CD4-positive, alpha-beta T cell treated with Interleukin-1 beta for 1 hour (primary cell): ENCODE data around the gene EHBP1L1.
"Not testable (repeated sequence)": the region's sequence is repeated elsewhere in the genome, so short reads cannot be mapped to it uniquely, and the experiment has no call there.

Source experiments
- DNase-seq, 2 donors: peaks; one replicate each; pipeline ENCODE4 v3.0.0-alpha.2; 2020 to 2022

The EHBP1L1 gene

DNA sequence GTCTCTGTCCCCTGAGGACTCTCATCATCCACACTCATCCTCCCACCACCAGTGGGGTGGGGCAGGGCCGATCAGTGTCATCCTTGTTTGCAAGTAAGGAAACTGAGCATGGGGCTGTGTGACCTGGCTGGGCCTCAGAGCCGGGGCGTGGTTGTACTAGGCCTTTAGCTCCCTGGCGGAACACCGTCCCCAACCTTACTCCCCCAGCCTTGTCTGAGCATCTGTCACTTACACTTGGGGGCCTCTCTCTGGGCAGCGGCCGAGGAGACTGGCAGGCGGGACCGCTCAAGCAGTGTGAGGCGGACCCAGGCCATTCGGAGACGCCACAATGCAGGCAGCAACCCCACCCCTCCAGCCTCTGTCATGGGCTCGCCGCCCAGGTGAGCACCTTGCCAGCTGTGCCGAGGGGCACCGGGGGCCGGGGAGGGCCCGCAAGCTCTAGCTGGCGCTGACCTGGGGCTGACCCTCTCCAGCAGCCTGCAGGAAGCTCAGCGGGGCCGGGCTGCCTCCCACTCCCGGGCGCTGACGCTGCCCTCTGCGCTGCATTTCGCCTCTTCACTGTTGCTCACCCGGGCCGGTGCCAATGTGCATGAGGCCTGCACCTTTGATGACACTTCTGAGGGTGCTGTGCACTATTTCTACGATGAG lies 43.6 kb downstream of the EHBP1L1 start:
- no peak for DNase-seq

DNA sequence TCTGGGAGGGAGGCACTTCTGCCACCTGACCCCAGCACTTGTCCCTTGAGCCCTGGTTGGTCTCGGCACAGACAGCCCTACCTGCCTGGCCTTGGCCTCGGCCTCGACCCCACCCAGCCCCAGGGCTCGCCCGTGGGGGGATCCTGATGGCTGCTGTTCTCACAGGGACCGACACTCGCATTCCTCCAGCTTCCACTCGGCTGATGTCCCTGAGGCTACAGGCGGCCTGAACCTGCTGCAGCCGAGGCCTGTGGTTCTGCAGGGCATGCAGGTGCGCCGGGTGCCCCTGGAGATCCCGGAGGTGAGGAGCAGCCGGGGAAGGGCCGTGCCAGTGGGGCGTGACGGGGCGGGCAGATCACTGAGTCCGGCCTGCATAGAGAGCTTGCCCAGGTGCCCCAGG lies 44.8 kb downstream of the EHBP1L1 start:
- DNase-seq, result no peak

DNA sequence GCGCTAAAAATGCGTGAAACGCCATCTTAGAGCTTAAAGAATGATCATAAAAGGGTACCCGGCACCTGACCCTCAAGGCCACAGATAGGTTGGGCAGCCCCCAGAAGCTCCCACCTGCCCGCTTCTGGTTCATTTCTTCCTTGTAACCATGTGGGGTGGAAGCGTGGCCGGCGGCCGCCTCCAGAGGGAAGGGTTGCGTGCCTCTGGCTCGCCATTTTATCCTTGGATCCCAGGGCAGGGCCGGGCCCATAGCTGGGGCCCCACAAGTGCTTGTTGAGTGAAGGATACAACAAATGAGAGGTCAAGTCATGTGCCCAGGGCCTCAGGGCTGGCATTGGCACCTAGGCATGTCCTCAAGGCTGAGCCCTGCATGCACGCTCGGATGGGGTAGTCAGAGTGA lies 45.6 kb downstream of the EHBP1L1 start:
- DNase-seq, result no peak

DNA sequence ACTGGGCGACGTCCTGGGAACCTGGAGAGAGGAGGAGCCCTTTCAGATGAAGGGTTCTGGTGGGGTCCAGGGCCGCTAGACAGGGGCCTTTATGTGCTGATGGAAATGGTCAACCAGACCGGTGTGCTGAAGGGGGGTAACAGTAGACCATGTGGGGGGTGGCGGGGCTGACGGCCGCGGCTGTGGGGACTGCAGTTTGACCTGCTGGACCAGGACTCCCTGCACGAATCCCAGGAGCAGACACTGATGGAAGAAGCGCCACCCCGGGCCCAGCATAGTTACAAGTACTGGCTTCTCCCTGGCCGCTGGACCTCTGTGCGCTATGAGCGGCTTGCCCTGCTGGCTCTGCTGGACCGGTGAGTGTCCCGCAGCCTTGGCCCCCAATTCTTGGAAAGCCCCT lies 46.2 kb downstream of the EHBP1L1 start:
- DNase-seq, result no peak

DNA sequence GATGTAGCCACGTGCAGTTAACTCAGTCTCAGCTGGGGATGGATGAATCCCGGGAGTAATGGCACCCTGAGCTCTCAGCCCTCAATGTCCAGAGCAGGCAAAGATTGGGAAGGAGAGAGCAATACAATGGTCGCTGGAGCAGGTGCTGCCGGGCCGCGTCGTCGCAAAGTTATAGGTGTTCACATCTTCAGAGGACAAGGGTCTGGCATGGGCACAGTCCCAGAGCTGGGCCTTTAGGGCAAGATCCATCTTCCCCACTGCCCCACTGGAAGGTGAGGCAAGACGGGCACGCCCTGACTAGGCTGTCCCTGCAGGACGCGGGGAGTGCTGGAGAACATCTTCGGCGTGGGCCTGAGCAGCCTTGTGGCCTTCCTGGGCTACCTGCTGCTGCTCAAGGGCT lies 47.3 kb downstream of the EHBP1L1 start:
- no peak for DNase-seq

DNA sequence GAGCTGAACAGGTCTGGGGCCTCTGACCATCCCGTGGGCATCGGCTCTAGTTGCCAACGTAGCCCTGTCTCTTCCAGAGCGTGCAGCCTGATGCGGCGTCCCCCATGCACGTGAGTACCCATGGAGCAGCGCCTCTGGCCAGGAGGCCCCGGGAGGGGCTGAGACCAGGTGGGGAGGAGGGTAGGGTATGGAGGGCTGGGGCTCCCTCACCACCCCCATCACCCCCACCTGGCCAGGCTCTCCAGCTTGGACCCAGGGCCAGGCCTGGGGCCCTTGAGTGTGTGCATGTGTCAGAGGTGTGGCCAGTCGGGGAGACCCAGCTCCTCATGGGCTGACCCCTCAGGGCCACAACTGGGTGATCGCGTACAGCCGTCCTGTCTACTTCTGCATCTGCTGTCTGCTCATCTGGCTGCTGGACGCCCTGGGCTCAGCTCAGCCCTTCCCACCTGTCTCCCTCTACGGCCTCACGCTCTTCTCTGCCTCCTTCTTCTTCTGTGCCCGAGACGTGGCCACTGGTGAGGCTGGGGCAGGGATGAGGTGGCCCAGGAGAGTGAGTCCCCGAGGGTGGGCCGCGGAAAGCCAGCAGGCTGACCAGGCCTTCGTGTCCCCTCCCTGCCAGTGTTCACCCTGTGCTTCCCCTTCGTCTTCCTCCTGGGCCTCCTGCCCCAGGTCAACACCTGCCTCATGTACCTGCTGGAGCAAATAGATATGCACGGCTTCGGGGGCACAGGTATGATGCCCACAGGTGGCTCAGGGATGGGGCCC lies 48.2 kb downstream of the EHBP1L1 start:
- no peak for DNase-seq

DNA sequence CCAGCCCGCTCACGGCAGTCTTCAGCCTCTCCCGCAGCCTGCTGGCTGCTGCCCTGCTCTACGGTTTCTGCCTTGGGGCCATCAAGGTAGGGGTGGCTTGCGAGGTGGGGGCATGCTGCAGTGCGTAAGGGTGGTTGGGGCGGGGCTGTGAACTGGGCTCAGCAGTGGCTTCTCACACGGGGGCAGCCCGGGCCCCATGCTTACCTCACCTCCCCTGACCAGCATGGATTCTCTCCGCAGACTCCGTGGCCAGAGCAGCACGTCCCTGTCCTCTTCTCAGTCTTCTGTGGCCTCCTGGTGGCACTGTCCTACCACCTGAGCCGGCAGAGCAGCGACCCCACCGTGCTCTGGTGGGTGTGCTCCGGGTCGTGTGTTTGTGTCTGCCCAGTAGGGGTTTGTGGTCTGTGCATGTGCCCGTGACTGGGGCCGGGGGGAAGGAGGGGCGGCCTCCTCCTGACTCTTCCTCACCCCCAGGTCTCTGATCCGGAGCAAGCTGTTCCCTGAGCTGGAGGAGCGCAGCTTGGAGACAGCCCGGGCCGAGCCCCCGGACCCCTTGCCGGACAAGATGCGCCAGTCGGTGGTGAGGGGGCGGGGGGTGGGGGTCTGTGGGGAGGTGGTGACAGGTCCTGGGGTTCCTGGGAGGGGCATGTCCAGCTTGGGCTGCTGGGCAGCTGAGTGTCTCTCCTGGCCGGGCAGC lies 49.2 kb downstream of the EHBP1L1 start:
- DNase-seq, result no peak

DNA sequence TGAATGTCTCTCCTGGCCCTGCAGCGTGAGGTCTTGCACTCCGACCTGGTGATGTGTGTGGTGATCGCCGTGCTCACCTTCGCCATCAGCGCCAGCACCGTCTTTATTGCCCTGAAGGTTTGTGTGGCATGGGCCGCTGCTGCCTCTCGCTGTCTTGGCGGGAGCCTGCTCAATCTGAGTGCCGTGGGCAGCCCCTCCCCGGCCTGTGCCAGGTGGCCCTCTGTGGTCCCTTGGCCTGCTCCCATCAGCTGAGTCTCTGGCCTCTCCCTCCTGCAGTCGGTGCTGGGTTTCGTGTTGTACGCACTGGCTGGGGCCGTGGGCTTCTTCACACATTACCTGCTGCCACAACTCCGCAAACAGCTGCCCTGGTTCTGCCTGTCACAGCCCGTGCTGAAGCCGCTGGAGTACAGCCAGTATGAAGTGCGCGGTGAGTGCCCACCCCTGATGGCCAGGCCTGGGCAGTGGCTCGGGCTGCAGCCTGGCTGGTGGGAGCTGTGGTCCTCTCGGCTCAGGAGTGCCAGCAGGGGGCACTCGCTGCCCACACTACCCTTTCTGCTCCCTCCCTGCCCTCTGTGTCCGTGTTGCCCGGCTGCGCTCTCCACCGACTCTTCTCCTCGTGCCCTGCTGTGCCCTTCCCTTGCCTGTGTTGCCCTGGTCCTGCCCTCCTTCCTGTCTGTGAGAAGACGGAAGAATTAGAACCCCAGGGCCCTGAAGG lies 49.9 kb downstream of the EHBP1L1 start:
- DNase-seq, result peak; percentile 67 to 75

DNA sequence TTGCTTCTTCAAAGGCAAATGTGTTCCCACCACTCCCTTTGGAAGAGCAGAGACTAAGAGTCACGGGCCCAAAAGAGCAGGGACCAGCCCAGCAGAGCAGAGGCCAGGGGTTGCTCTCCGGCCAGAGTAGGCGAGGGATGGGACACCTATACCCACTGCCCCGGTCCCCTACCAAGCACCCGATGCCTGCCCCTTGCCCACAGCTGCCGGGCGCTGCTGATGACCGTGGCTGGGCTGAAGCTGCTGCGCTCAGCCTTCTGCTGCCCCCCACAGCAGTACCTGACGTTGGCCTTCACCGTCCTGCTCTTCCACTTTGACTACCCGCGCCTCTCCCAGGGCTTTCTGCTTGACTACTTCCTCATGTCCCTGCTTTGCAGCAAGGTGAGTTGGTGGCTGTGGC lies 51.3 kb downstream of the EHBP1L1 start:
- no peak for DNase-seq

DNA sequence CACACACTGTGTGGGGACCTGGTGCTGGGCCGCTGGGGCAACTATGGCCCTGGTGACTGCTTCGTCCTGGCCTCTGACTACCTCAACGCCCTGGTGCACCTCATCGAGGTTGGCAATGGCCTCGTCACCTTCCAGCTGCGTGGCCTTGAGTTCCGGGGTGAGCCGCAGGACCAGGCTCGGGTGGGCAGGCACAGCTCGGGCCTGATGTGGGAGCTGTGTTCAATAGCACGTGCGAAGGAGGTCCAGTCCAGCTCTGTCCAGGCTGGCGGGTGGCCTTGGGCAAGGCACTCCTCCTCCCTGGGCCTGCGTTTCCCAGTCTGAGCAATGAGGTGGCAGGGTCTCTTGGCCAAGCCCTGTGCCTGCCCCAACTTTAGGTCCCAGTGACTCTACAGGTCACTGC lies 53.7 kb downstream of the EHBP1L1 start:
- DNase-seq, result no peak

DNA sequence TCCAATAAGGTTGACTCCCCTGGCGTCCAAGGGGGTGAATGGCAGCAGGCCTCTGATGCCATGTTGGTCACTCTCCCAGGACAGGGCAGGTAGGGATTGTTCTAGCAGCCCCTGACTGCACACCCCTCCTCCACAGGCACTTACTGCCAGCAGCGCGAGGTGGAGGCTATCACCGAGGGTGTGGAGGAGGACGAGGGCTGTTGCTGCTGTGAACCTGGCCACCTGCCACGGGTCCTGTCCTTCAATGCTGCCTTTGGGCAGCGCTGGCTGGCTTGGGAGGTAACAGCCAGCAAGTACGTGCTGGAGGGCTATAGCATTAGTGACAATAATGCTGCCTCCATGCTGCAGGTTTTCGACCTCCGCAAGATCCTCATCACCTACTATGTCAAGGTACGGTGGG lies 54.4 kb downstream of the EHBP1L1 start:
- no peak for DNase-seq

DNA sequence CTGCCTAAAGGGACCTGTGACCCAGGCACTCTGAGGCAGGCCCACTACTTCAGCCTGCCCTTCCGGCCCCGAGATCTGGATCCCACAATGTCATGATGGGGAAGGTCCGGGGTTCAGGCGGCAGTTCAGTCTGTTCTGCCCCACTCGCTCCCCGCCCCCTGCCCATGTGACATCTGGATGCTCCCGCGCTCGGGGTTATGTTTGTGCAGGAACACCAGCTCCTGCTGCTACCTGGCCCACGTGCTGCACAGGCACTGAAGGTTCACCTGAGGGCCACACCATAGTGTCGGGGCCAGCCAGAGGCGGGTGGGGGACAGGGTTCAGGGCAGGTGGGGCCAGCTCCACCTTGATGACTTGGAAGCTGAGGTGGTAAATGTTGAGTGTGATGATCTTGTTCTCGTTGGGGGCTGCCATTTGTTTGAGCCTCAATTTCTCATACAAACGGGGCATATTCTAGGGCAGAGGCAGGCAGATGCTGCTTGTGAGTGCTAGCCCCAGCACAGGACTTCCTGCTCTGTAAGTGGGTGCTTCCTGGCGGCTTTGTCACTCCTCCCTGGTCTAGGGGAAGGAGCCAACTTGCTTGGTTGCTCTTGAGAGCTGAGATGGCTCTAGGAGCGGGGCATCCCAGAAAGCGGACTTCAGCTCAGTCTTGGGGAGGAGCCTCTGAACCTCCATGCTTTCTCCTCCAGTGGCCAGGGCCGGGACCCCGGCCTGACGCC lies 57.7 kb downstream of the EHBP1L1 start:
- DNase-seq, result no peak

DNA sequence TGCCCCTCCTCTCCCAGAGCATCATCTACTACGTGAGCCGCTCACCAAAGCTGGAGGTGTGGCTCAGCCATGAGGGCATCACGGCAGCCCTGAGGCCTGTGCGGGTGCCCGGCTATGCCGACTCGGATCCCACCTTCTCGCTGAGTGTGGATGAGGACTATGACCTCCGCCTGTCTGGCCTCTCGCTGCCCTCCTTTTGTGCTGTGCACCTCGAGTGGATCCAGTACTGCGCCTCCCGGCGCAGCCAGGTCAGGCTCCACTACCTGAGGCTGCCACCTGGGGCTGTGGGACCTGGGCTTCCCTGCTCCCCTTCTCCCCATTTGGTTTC lies 58.2 kb downstream of the EHBP1L1 start:
- DNase-seq, result no peak

DNA sequence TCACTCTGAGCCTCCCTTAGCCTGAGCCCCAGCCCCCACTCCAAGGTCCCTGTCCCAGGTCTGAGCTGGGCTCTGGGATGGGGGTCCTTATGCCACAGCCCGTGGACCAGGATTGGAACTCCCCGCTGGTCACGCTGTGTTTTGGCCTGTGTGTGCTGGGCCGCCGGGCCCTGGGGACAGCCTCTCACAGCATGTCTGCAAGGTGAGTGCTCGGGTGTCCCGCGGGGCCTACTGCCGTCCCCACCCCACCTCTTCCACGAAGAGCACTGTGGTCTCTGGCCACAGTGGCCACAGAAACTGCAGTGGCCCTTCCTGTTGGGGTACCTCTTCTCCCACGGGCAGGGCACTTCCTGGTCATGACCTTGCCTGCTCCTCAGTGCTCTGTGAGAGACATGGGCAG lies 58.6 kb downstream of the EHBP1L1 start:
- no peak for DNase-seq

DNA sequence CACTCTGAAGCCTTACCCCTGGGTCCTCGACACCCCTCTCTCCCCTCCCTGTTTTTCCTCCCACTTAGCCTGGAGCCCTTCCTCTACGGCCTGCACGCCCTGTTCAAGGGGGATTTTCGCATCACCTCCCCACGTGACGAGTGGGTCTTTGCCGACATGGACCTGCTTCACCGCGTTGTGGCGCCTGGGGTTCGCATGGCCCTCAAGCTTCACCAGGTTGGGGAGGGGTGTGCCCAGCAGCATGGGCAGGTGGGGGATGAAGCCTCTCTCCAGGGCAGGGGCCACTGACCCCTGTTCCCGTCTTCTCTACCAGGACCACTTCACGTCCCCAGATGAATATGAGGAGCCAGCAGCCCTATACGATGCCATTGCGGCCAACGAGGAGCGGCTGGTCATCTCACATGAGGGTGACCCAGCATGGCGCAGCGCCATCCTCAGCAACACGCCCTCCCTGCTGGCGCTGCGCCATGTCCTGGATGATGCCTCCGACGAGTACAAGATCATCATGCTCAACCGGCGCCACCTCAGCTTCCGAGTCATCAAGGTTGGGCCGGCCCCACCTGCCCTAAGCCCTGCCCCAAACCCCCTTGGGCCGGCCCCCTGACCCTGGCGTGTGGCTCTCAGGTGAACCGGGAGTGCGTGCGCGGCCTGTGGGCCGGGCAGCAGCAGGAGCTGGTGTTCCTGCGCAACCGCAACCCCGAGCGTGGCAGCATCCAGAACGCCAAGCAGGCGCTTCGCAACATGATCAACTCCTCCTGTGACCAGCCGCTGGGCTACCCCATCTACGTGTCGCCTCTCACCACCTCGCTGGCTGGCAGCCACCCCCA lies 59.3 kb downstream of the EHBP1L1 start:
- DNase-seq, result no peak

DNA sequence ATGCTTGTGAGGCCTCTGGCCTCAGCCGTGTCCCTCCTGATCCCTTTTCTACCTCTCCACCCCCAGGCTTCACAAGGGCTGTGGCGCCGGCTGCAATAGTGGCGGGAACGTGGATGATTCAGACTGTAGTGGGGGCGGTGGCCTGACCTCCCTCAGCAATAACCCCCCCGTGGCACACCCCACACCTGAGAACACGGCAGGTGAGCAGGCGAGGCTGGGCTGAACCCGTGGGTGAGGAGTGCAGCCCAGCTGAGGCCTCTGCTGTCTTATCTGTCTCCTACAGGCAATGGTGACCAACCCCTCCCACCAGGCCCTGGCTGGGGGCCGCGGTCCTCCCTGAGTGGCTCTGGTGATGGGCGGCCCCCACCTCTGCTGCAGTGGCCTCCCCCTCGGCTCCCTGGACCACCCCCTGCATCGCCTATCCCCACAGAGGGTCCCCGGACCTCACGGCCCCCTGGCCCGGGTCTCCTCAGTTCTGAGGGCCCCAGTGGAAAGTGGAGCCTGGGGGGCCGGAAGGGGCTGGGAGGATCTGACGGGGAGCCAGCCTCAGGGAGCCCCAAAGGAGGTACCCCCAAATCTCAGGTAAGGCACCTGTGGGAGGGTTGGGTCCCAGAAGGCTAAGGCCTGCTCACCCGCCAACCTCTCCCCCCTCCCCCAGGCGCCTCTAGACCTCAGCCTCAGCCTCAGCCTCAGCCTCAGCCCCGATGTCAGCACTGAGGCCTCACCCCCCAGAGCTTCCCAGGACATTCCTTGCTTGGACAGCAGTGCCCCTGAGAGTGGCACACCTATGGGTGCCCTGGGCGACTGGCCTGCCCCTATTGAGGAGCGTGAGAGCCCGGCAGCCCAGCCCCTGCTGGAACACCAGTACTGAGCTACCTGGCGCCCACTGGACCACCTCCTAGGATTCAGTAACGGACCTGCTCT lies 60.5 kb downstream of the EHBP1L1 start:
- DNase-seq, result no peak

DNA sequence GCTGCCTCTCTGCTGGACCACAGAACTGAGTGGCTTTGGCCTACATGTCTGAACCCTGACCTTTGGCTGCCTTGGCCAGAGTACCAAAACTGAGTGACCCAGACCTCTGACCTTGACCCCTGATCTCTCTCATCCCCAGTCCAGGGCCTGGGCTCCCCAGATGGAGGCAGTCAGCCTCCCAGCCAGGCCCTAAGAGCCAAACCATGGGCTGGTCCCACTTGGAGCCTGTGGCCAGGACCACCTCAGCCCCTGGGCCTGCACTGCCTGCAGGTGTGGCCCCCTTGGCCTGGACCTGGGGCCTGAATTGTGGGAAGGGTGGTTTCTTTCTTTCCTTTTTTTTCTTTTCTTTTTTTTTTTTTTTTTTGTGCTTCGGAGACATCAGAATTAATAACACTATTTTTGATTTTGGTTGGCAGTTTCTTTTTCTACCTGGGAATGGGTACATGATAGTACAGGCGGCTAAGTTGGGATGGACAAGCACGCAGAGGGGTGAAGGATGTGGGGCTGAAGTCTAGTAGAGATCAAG lies 61.2 kb downstream of the EHBP1L1 start:
- no peak for DNase-seq

DNA sequence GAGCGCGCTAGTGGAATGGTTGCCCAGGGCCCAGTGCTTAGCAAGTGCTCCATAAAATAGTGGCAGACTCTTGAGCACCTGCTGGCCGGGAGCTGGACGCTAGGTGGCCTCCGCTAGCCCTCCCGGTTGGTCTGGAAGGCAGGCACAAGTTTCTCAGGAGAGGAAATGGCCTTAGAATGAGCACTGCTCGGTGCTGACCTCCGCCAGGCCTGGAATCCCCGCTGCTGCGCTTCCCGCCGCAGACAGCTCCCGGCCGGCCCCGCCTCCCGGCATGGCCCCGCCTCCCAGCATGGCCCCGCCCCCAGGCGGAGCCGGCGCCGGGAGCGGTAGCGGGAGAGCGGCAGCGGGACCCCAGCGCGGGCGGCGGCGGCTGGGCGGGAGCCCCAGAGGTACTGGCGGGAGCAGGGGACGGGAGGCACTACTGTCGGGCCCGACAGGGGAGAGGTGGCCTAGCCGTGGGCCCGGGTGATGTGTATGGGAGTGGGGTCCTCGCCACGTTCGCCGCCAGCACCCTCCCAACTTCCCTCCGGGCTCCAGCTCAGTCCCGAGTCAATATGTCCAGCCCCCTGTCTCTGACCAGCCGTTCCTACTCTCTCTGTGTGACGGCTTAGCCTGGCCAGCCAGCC lies 62.1 kb downstream of the EHBP1L1 start, which contains the start of gene SIPA1:
TSS of gene SIPA1 (plus strand) at position 308 of the 626 bp plus-strand sequence. CDS start 2,821 bp downstream, outside the sequence.
- DNase-seq, result peak; percentile 78

DNA sequence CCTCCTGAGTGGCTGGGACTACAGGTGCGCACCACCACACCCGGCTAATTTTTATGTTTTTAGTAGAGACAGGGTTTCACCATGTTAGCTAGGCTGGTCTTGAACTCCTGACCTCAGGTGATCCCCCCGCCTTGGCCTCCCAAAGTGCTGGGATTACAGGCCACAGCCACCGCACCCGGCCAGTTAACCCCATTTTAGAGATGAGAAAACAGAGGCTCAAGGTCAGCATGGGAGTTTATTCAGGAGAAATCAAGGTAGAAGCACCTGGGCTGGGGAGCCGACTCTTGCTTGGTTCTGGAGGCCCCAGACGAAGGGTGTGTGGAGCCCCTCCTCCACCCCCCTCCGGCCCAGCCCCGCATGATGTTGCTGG lies 63.4 kb downstream of the EHBP1L1 start:
- DNase-seq, result not testable (repeated sequence)
